ENCODE measurements around the gene ANKS1B.

The ANKS1B gene

DNA sequence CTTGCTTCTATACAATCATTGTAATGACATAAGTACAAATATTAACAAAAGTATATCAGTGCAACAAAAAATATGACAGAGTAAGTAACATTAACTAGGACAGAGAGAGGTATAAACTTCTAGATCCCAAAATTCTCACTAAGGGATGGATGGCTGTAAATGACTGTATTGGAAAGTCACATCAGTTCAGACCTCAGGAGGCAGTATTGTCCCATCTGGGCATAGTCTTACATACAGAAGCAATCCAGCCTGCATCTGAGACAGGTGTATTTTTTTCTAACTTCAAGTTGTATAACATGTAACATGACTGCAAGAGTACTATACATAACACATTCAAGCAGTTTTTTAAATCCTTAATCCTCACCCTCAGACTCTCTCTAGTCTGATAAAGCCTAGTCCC, 238.2 kb downstream of the ANKS1B start:
- TF ChIP-seq, protein P1, sequence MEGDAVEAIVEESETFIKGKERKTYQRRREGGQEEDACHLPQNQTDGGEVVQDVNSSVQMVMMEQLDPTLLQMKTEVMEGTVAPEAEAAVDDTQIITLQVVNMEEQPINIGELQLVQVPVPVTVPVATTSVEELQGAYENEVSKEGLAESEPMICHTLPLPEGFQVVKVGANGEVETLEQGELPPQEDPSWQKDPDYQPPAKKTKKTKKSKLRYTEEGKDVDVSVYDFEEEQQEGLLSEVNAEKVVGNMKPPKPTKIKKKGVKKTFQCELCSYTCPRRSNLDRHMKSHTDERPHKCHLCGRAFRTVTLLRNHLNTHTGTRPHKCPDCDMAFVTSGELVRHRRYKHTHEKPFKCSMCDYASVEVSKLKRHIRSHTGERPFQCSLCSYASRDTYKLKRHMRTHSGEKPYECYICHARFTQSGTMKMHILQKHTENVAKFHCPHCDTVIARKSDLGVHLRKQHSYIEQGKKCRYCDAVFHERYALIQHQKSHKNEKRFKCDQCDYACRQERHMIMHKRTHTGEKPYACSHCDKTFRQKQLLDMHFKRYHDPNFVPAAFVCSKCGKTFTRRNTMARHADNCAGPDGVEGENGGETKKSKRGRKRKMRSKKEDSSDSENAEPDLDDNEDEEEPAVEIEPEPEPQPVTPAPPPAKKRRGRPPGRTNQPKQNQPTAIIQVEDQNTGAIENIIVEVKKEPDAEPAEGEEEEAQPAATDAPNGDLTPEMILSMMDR (IDR thresholded peaks at IDR 0.05; ENCODE audit: borderline replicate concordance, control extremely low read depth, extremely low read depth, insufficient read depth, missing control alignments): no peak
- in situ Hi-C loops (cut with MboI; ENCODE audit: low sequenced_read_pairs, unreplicated experiment): no loop called here
- no peak for DNase-seq (ENCODE audit: low spot score)

DNA sequence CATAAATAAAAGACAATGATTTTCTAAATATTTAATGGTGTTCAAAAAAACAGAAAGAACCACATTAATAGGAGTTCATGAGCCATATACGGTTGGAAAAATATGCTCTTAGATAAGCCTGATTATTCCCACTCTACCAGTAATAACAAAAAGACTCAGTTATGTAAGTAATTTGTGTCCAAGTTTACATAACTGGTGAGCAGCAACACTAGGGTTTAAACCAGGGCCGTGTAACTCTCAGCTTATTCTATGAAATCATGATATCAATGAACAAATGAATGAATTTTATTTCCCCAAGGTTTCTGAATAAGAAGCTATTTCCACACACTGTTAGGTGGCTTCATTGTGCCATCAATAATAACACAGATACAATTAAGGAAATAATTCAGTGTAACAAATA, 238.8 kb downstream of the ANKS1B start:
- in situ Hi-C loops (cut with MboI; ENCODE audit: low sequenced_read_pairs, unreplicated experiment): no loop called here
- no peak for DNase-seq (ENCODE audit: low spot score)
- TF ChIP-seq, protein P1 (IDR thresholded peaks at IDR 0.05; ENCODE audit: borderline replicate concordance, control extremely low read depth, extremely low read depth, insufficient read depth, missing control alignments): no peak

DNA sequence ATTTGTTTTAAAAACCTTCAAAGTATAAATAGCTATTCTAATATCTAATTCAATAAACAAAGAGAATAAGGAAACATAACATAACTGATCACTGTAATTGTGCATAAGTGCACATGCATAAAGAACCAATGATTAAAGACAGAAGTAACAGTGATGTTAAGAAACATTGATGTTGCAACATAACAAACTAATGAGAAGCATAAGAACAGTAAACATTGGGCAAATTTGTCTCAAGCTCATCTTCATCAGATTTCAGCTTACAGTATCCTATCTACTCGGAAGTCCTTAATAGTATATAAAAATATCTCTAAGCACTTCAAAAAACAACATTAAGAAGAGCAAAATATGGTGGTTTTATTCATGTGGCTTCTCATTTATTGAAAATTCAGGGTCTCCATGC, 239.6 kb downstream of the ANKS1B start:
- in situ Hi-C loops (cut with MboI; ENCODE audit: low sequenced_read_pairs, unreplicated experiment): no loop called here
- TF ChIP-seq, protein P1 (IDR thresholded peaks at IDR 0.05; ENCODE audit: borderline replicate concordance, control extremely low read depth, extremely low read depth, insufficient read depth, missing control alignments): no peak
- DNase-seq (ENCODE audit: low spot score): no peak

DNA sequence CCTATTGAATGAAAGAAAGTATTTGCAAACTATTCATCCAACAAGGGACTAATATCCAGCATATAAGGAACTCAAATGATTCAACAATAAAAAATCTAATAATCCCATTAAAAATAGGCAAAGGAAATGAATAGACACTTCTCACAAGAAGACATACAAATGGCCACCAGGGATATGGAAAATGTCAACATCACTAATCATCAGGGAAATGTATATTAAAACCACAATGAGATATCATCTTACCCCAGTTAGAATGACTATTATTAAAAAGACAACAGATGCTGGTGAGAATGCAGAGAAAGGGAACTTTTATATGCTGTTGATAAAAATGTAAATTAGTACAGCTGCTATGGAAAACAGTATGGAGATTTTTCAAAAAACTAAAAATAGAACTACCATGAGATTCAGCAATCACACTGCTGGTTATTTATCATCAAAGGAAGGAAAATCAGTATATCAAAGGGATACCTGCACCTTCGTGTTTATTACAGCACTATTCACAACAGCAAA, 247.9 kb downstream of the ANKS1B start:
- TF ChIP-seq, protein P1 (IDR thresholded peaks at IDR 0.05; ENCODE audit: borderline replicate concordance, control extremely low read depth, extremely low read depth, insufficient read depth, missing control alignments): no peak
- no peak for DNase-seq (ENCODE audit: low spot score)
- in situ Hi-C loops (cut with MboI; ENCODE audit: low sequenced_read_pairs, unreplicated experiment): no loop called here

DNA sequence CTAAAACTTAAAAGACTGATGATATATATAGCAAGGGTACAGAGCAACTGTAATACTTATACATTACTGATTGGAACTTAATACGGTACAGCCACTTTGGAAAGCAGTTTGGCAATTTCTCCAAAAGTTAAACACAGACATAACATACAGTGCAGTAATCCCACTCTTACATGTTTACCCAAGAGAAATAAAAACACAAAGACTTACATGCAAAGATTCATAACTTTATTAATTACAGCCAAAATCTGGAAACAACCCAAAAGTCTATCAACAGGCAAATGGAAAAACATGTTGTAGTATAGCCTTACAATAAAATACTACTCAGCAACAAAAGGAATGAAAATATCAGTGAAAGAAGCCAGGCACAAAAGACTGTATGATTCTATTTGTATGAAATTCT, 252.6 kb downstream of the ANKS1B start:
- TF ChIP-seq, protein P1 (IDR thresholded peaks at IDR 0.05; ENCODE audit: borderline replicate concordance, control extremely low read depth, extremely low read depth, insufficient read depth, missing control alignments): no peak
- no peak for DNase-seq (ENCODE audit: low spot score)
- in situ Hi-C loops (cut with MboI; ENCODE audit: low sequenced_read_pairs, unreplicated experiment): no loop called here

DNA sequence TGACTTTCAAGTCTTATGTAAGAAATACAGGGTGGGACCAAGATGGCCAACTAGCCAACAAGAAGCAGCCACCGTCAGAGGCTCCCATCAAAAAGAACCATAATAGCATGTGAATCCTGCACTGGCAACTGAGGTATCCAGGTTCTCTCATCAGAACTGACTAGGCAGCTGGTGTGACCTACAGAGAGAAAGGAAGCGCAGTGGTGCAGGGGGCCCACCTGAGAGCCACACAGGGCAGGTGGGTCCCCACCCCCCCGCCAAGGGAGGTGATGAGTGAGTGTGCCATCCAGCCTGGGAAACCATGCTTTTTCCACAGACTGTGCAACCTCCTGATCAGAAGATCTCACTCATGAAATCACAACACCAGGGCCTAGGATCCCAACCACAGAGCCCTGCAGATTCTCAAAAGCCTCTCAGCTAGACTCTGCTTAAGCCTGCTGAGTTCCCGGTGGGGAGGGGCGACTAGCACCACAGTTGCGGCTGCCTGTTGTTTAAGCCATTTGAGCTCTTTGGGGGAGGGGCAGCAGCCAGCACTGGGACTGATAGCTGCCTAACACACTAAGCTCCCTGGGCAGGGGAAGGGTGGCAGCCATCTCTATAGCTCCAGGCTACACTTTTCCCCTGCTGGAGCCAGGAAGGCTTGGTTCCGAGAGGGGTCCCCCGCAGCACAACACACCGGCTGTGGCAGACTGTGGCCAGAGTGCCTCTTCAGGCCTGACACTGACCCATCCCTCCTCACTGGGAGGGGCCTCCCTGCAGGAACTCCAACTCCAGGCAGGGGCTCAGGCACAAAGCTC, 261.8 kb downstream of the ANKS1B start:
- TF ChIP-seq, protein P1 (IDR thresholded peaks at IDR 0.05; ENCODE audit: borderline replicate concordance, control extremely low read depth, extremely low read depth, insufficient read depth, missing control alignments): no peak
- DNase-seq (ENCODE audit: low spot score): no peak
- in situ Hi-C loops (cut with MboI; ENCODE audit: low sequenced_read_pairs, unreplicated experiment): no loop called here

Measured in GM13976 (cell line).